HL-60 (cell line): Measurements from ENCODE around the gene FBXO36.

Experiments used
- CTCF ChIP-seq: IDR thresholded peaks from one replicate; pipeline ENCODE4 v1.5.1; 2011; ENCODE audit warnings: low read length, control low read depth, inconsistent platforms; ENCODE audit not compliant: insufficient read depth
- GABPA ChIP-seq: IDR thresholded peaks from 2 replicates; pipeline ENCODE4 v1.6.1; 2012; ENCODE audit warnings: low read depth
- POLR2AphosphoS5 ChIP-seq: IDR thresholded peaks from 2 replicates; pipeline ENCODE4 v1.6.1; 2012; ENCODE audit warnings: low read depth
- SPI1 ChIP-seq: IDR thresholded peaks from 2 replicates; pipeline ENCODE4 v1.6.1; 2012; ENCODE audit warnings: low read depth, mild to moderate bottlenecking, borderline replicate concordance

GRCh38 chr2:229896857-229897256 is 25.4 kb upstream of the FBXO36 start:
- TF ChIP-seq CTCF: no peak
- TF ChIP-seq POLR2AphosphoS5: no peak
- no peak for TF ChIP-seq SPI1
- no peak for TF ChIP-seq GABPA
